Measurements from ENCODE around the gene ZMYND8.

DNA sequence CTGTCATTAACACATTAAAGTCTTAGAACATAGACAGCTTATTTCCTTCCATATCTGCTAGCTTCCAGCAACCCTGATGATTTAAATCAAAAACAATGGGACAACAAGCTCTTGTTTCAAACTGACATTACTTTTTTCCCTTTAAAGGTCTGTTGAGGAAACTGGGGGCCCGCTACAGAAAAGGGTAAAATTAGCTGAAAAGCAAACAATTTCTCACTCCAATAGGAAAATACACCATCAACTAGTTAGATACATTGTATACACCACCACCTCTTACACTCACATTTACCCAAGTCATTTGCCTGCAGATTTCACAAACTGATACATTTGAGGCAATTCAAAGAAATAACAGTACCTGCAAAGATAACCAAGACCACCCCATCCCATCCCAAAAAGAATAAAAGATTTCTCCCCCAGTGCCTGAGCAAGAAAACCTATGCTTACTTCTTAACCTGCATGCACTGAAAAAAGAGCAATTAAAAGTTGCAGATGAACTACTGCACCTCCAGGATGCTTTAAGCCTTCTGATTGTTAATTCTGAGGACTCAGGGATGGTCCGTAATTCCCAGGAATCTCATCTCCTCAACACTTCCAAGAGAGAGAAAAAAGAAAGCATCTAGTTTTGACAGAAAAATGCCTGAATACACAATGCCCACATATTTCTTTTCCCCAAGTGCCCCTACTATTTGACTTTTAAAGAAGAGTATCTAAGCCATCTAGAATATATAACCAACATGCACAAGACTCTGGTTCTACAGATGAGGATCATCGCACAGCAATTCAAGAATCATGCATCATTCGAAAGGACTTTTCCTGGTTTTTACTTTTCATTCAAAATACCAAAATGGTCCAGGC lies 5.6 kb downstream of the ZMYND8 start:
- TF ChIP-seq, protein P1, sequence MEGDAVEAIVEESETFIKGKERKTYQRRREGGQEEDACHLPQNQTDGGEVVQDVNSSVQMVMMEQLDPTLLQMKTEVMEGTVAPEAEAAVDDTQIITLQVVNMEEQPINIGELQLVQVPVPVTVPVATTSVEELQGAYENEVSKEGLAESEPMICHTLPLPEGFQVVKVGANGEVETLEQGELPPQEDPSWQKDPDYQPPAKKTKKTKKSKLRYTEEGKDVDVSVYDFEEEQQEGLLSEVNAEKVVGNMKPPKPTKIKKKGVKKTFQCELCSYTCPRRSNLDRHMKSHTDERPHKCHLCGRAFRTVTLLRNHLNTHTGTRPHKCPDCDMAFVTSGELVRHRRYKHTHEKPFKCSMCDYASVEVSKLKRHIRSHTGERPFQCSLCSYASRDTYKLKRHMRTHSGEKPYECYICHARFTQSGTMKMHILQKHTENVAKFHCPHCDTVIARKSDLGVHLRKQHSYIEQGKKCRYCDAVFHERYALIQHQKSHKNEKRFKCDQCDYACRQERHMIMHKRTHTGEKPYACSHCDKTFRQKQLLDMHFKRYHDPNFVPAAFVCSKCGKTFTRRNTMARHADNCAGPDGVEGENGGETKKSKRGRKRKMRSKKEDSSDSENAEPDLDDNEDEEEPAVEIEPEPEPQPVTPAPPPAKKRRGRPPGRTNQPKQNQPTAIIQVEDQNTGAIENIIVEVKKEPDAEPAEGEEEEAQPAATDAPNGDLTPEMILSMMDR (conservative IDR thresholded peaks at IDR 0.05 in 1 of 2, IDR thresholded peaks at IDR 0.05 in 1 of 2; ENCODE audit: extremely low read depth in 1 of 2, insufficient read depth in 1 of 2, low read depth in 1 of 2, low read length in 2 of 2): no peak
- no peak for TF ChIP-seq EZH2 (IDR thresholded peaks at IDR 0.05; ENCODE audit: borderline replicate concordance, low read length)
